ENCODE data around the gene ACOT11.
"Not testable (repeated sequence)": the region's sequence is repeated elsewhere in the genome, so short reads cannot be mapped to it uniquely, and the experiment has no call there.

Gene ACOT11

GRCh38 chr1:54517496-54517895 is 30.5 kb upstream of the ACOT11 start:
- H3K9me3 ChIP-seq, result no peaks in the 10 kb centered on the region
- H3K4me3 ChIP-seq, result no peak overlapping the region
- no peak for DNase-seq (ENCODE audit: low spot score in 2 of 2)
- H3K27me3 ChIP-seq (ENCODE audit: low read depth), result no peaks in the 10 kb centered on the region
- in situ Hi-C loops (cut with MboI; ENCODE audit: low sequenced_read_pairs), result loop anchor here (10.0 kb wide), 1 partner anchor 277 kb away; no protein-coding TSS in a partner anchor
- no peaks in the 10 kb centered on the region for H3K36me3 ChIP-seq (replicated peaks)
- H3K4me1 ChIP-seq, result no peaks in the 10 kb centered on the region

- DNase-seq (ENCODE audit: low spot score in 2 of 2), result no peak
- no peaks in the 10 kb centered on the region for H3K9me3 ChIP-seq
- H3K4me1 ChIP-seq, result no peaks in the 10 kb centered on the region
- H3K36me3 ChIP-seq (replicated peaks), result no peaks in the 10 kb centered on the region
- no peak overlapping the region for H3K4me3 ChIP-seq
- in situ Hi-C loops (cut with MboI; ENCODE audit: low sequenced_read_pairs), result loop anchor here (10.0 kb wide), 1 partner anchor 276 kb away; no protein-coding TSS in a partner anchor
- H3K27me3 ChIP-seq (ENCODE audit: low read depth), result no peaks in the 10 kb centered on the region
Observed at GRCh38 chr1:54518489-54518888, 29.5 kb upstream of the ACOT11 start.

GRCh38 chr1:54519709-54520108 is 28.3 kb upstream of the ACOT11 start:
- Histone ChIP-seq H3K27me3 (ENCODE audit: low read depth) (no peaks in the 10 kb centered on the region), H3K9me3 (no peaks in the 10 kb centered on the region), H3K4me1 (no peaks in the 10 kb centered on the region), H3K4me3 (no peak overlapping the region), H3K36me3 (replicated peaks) (no peaks in the 10 kb centered on the region)
- in situ Hi-C loops (cut with MboI; ENCODE audit: low sequenced_read_pairs), result loop anchor here (10.0 kb wide), 1 partner anchor 275 kb away; no protein-coding TSS in a partner anchor
- peak in 1 of 2 experiments; percentile 27 for DNase-seq (ENCODE audit: low spot score in 2 of 2)

- in situ Hi-C loops (cut with MboI; ENCODE audit: low sequenced_read_pairs), result no loop called here
- no peaks in the 10 kb centered on the region for H3K4me1 ChIP-seq
- H3K36me3 ChIP-seq (replicated peaks), result no peaks in the 10 kb centered on the region
- H3K9me3 ChIP-seq, result no peaks in the 10 kb centered on the region
- DNase-seq (ENCODE audit: low spot score in 2 of 2), result no peak
- no peaks in the 10 kb centered on the region for H3K27me3 ChIP-seq (ENCODE audit: low read depth)
- H3K4me3 ChIP-seq, result no peak overlapping the region
Observed at GRCh38 chr1:54520631-54521321, 27.3 kb upstream of the ACOT11 start.

GRCh38 chr1:54526565-54526964 is 21.5 kb upstream of the ACOT11 start:
- in situ Hi-C loops (cut with MboI; ENCODE audit: low sequenced_read_pairs); H3K9me3 ChIP-seq; H3K4me1 ChIP-seq; H3K27me3 ChIP-seq (ENCODE audit: low read depth); DNase-seq (ENCODE audit: low spot score in 2 of 2); H3K4me3 ChIP-seq; H3K36me3 ChIP-seq (replicated peaks): not testable (repeated sequence)

GRCh38 chr1:54528613-54529012 is 19.4 kb upstream of the ACOT11 start:
- H3K9me3 ChIP-seq, result no peaks in the 10 kb centered on the region
- in situ Hi-C loops (cut with MboI; ENCODE audit: low sequenced_read_pairs), result no loop called here

GRCh38 chr1:54532033-54532432 is 16.0 kb upstream of the ACOT11 start:
- Histone ChIP-seq H3K4me1 (no peaks in the 10 kb centered on the region; the same call in 1 of the 2 replicates), H3K36me3 (replicated peaks) (no peaks in the 10 kb centered on the region), H3K27me3 (ENCODE audit: low read depth) (0 out of 2 replicates have a peak, but pooled peaks cover 3% of the 10 kb centered on the region), H3K9me3 (no peaks in the 10 kb centered on the region), H3K4me3 (no peak overlapping the region)
- DNase-seq (ENCODE audit: low spot score in 2 of 2), result no peak
- in situ Hi-C loops (cut with MboI; ENCODE audit: low sequenced_read_pairs), result no loop called here

More at GRCh38 chr1:54528613-54529012, 19.4 kb upstream of the ACOT11 start:
- Histone ChIP-seq H3K4me1 (no peaks in the 10 kb centered on the region), H3K4me3 (no peak overlapping the region), H3K36me3 (replicated peaks) (no peaks in the 10 kb centered on the region), H3K27me3 (ENCODE audit: low read depth) (no peaks in the 10 kb centered on the region)
- DNase-seq (ENCODE audit: low spot score in 2 of 2), result no peak

GRCh38 chr1:54536656-54537055 is 11.4 kb upstream of the ACOT11 start:
- H3K27me3 ChIP-seq (ENCODE audit: low read depth); in situ Hi-C loops (cut with MboI; ENCODE audit: low sequenced_read_pairs); H3K4me1 ChIP-seq; H3K4me3 ChIP-seq; H3K9me3 ChIP-seq; DNase-seq (ENCODE audit: low spot score in 2 of 2); H3K36me3 ChIP-seq (replicated peaks): not testable (repeated sequence)

- in situ Hi-C loops (cut with MboI; ENCODE audit: low sequenced_read_pairs), result no loop called here
- DNase-seq (ENCODE audit: low spot score in 2 of 2), result no peak
- 0 out of 2 replicates have a peak, but pooled peaks cover 3% of the 10 kb centered on the region for H3K27me3 ChIP-seq (ENCODE audit: low read depth)
- no peaks in the 10 kb centered on the region for H3K36me3 ChIP-seq (replicated peaks)
- peaks cover 4% of the 10 kb centered on the region for H3K4me1 ChIP-seq
- no peak overlapping the region for H3K4me3 ChIP-seq
- H3K9me3 ChIP-seq, result no peaks in the 10 kb centered on the region
Observed at GRCh38 chr1:54537611-54538010, 10.4 kb upstream of the ACOT11 start.

- no peaks in the 10 kb centered on the region for H3K36me3 ChIP-seq (replicated peaks)
- no peaks in the 10 kb centered on the region for H3K9me3 ChIP-seq
- peaks cover 11% of the 10 kb centered on the region for H3K4me1 ChIP-seq
- in situ Hi-C loops (cut with MboI; ENCODE audit: low sequenced_read_pairs), result no loop called here
- DNase-seq (ENCODE audit: low spot score in 2 of 2), result no peak
- no peak overlapping the region for H3K4me3 ChIP-seq
- H3K27me3 ChIP-seq (ENCODE audit: low read depth), result 0 out of 2 replicates have a peak, but pooled peaks cover 3% of the 10 kb centered on the region
Observed at GRCh38 chr1:54538538-54538937, 9.5 kb upstream of the ACOT11 start.

GRCh38 chr1:54540582-54541295 is 7.3 kb upstream of the ACOT11 start:
- in situ Hi-C loops (cut with MboI; ENCODE audit: low sequenced_read_pairs), result no loop called here
- no peak for DNase-seq (ENCODE audit: low spot score in 2 of 2)

GRCh38 chr1:54542120-54542961 is 5.7 kb upstream of the ACOT11 start:
- Histone ChIP-seq H3K9me3 (no peaks in the 10 kb centered on the region), H3K4me3 (peak overlapping the region; percentile 33), H3K27me3 (ENCODE audit: low read depth) (no peaks in the 10 kb centered on the region), H3K36me3 (replicated peaks) (no peaks in the 10 kb centered on the region), H3K4me1 (peaks cover 11% of the 10 kb centered on the region)
- peak; percentile 78 to 92 for DNase-seq (ENCODE audit: low spot score in 2 of 2)
- in situ Hi-C loops (cut with MboI; ENCODE audit: low sequenced_read_pairs), result no loop called here

More at GRCh38 chr1:54540582-54541295, 7.3 kb upstream of the ACOT11 start:
- Histone ChIP-seq H3K9me3 (no peaks in the 10 kb centered on the region), H3K36me3 (replicated peaks) (no peaks in the 10 kb centered on the region), H3K4me1 (peaks cover 11% of the 10 kb centered on the region), H3K27me3 (ENCODE audit: low read depth) (no peaks in the 10 kb centered on the region), H3K4me3 (no peak overlapping the region)

- H3K27me3 ChIP-seq (ENCODE audit: low read depth), result no peaks in the 10 kb centered on the region
- peak overlapping the region; percentile 33 for H3K4me3 ChIP-seq
- peaks cover 11% of the 10 kb centered on the region for H3K4me1 ChIP-seq
- no peaks in the 10 kb centered on the region for H3K36me3 ChIP-seq (replicated peaks)
- H3K9me3 ChIP-seq, result no peaks in the 10 kb centered on the region
- no peak for DNase-seq (ENCODE audit: low spot score in 2 of 2)
- in situ Hi-C loops (cut with MboI; ENCODE audit: low sequenced_read_pairs), result no loop called here
Observed at GRCh38 chr1:54542962-54543539, 5.0 kb upstream of the ACOT11 start.
